ENCODE measurements around the gene DCXR. TPM values are rescaled to one million over a fixed set of nuclear protein-coding genes. Genes with fewer than 3 reads are reported as not detected.
A peak's percentile ranks its signal among the peaks of the same experiment; 100 is the strongest.

The DCXR gene
- total and polyA plus RNA-seq, 2 of the 13 experiments (the other 11 are each of a cell fraction or from before 2014, with no cell fraction given) = 287 to 311 TPM

GRCh38 chr17:81992306-81993102 lies 45.0 kb downstream of the DCXR start (continued):
- TF ChIP-seq ZBTB14 (CRISPR knock-in tag; IDR thresholded peaks at IDR 0.05) (peak; percentile 65), PAF1 (CRISPR knock-in tag; IDR thresholded peaks at IDR 0.05) (peak; percentile 90; the same call in 1 of the 2 replicates), KLF15 (CRISPR knock-in tag; IDR thresholded peaks at IDR 0.05; ENCODE audit: borderline replicate concordance) (peak; percentile 82; the same call in 1 of the 2 replicates), ZNF33A (CRISPR knock-in tag; IDR thresholded peaks at IDR 0.05; ENCODE audit: borderline replicate concordance) (peak; percentile 93), ELF3 (CRISPR knock-in tag; IDR thresholded peaks at IDR 0.05) (peak; percentile 84), ZNF678 (CRISPR knock-in tag; IDR thresholded peaks at IDR 0.05) (peak; percentile 98), CAMTA2 (CRISPR knock-in tag; IDR thresholded peaks at IDR 0.05; ENCODE audit: borderline replicate concordance) (peak; percentile 95), ZBTB26 (CRISPR knock-in tag; IDR thresholded peaks at IDR 0.05; ENCODE audit: borderline replicate concordance) (peak; percentile 83; the same call in 1 of the 2 replicates), ZNF574 (CRISPR knock-in tag; IDR thresholded peaks at IDR 0.05) (peak; percentile 92), ZNF180 (CRISPR knock-in tag; IDR thresholded peaks at IDR 0.05; ENCODE audit: borderline replicate concordance, low read depth) (0 out of 2 replicates have a peak, but pooled peaks have one; percentile 47), CBFB (CRISPR knock-in tag; IDR thresholded peaks at IDR 0.05) (peak; percentile 14; the same call in 1 of the 2 replicates), ZFYVE20 (CRISPR knock-in tag; IDR thresholded peaks at IDR 0.05; ENCODE audit: borderline replicate concordance, low read depth) (peak; percentile 91; the same call in 1 of the 2 replicates), IRF2 (CRISPR knock-in tag; IDR thresholded peaks at IDR 0.05) (peak; percentile 90), MED1 (CRISPR knock-in tag; IDR thresholded peaks at IDR 0.05) (peak; percentile 96), ZNF350 (CRISPR knock-in tag; IDR thresholded peaks at IDR 0.05; ENCODE audit: borderline replicate concordance, low read depth) (peak; percentile 79), KLF6 (CRISPR knock-in tag; IDR thresholded peaks at IDR 0.05) (peak; percentile 98), NR2F6 (IDR thresholded peaks at IDR 0.05) (peak; percentile 81), NR2F6 (CRISPR knock-in tag; IDR thresholded peaks at IDR 0.05) (peak; percentile 95), ZNF614 (CRISPR knock-in tag; IDR thresholded peaks at IDR 0.05; ENCODE audit: borderline replicate concordance) (peak; percentile 27; the same call in 1 of the 2 replicates), ZNF18 (CRISPR knock-in tag; IDR thresholded peaks at IDR 0.05; ENCODE audit: insufficient replicate concordance) (peak; percentile 94), HOXA9 (CRISPR knock-in tag; IDR thresholded peaks at IDR 0.05; ENCODE audit: borderline replicate concordance) (peak; percentile 91), PITX1 (CRISPR knock-in tag; IDR thresholded peaks at IDR 0.05) (peak; percentile 90), YY1 (IDR thresholded peaks at IDR 0.05; ENCODE audit: insufficient read depth, insufficient replicate concordance, low read depth, low read length) (peak; percentile 38)
